Measurements from ENCODE around the gene SLC16A3. TPM values are rescaled to one million over a fixed set of nuclear protein-coding genes. Genes with fewer than 3 reads are reported as not detected.

Gene SLC16A3
- total and polyA plus RNA-seq, 7 experiments from 2014 or later, result 1.4 to 264 (median 15.9) TPM

DNA sequence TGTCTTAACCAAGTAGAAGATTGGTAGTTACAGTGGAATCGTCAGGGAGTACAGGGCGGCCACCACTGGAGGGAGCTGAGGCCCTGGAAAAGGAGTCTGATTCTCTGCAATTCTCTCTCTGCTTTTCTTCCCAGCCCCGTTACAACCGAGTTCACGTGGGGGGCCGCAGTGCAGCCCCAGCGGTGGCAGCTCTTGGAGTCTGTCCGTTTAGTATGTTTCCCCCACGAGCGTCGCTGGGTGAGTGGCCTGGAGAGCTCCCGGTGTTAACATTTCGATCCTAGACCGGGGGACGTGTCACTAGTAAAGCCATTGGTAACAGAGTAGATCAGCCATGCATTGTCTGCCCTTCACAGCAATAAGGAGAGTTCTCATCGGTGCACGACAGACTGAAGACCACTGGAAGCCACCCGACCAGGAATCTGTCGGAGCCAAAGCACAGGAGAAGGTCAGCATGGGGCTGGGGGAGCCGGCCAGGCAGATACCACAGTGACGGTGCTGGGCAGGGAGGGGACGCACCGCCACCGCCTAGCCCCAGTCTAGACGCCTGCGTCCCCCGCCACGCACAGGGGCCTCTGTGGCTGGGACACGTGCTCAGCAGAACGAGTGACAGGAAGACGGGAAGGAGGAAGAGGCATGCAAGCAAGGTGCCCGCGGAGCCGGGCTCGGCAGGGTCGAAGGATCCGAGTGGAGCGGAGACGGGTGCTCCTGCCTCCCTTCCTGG lies 15.7 kb downstream of the SLC16A3 start:
- Mint-ChIP-seq H3K27ac (peak overlapping the region in 8 of 9 donors; percentile 42 to 84 (median 72)), H3K9me3 (peaks cover 0 to 4% (median 0%) of the 10 kb centered on the region in 11 donors), H3K27me3 (no peaks in the 10 kb centered on the region), H3K4me3 (no peak overlapping the region), H3K4me1 (peaks cover 14 to 60% (median 36%) of the 10 kb centered on the region in 7 donors), H3K36me3 (peaks cover 14 to 30% (median 18%) of the 10 kb centered on the region in 5 donors)
- H3K36me3 ChIP-seq (ENCODE audit: control insufficient read depth in 2 of 3, insufficient read depth in 3 of 3, low read length in 3 of 3), result peaks cover 34 to 76% (median 43%) of the 10 kb centered on the region in 3 experiments
- H3K4me1 ChIP-seq (ENCODE audit: control insufficient read depth in 2 of 2, insufficient read depth in 2 of 2, low read length in 2 of 2), result peaks cover 3 to 25% of the 10 kb centered on the region in 2 donors
- H3K4me3 ChIP-seq (ENCODE audit: low read length), result no peak overlapping the region
- H3K27ac ChIP-seq (ENCODE audit: low read depth, low read length), result no peak overlapping the region
- ChIA-PET CTCF (interaction anchor here (0.6 kb wide), 2 partner anchors 51 to 212 kb away, joined by 3 to 4 read pairs; no protein-coding TSS in a partner anchor), POLR2A (interaction anchor here (1.9 kb wide), 1 partner anchor 11 kb away, joined by 5 read pairs; no protein-coding TSS in a partner anchor)
- peak in 2 of 9 donors; percentile 21 to 38 for DNase-seq
- intact Hi-C loops (cut with micrococcal nuclease), result loop anchor here in 1 of 2 donors (2.0 kb wide), 1 partner anchor 76 kb away; no protein-coding TSS in a partner anchor
- no peaks in the 10 kb centered on the region for H3K27me3 ChIP-seq (ENCODE audit: control insufficient read depth in 2 of 2, insufficient read depth in 2 of 2, low read length in 2 of 2)
- H3K9me3 ChIP-seq (ENCODE audit: control insufficient read depth in 2 of 3, low read length in 3 of 3), result no peaks in the 10 kb centered on the region
- no peak for ATAC-seq

DNA sequence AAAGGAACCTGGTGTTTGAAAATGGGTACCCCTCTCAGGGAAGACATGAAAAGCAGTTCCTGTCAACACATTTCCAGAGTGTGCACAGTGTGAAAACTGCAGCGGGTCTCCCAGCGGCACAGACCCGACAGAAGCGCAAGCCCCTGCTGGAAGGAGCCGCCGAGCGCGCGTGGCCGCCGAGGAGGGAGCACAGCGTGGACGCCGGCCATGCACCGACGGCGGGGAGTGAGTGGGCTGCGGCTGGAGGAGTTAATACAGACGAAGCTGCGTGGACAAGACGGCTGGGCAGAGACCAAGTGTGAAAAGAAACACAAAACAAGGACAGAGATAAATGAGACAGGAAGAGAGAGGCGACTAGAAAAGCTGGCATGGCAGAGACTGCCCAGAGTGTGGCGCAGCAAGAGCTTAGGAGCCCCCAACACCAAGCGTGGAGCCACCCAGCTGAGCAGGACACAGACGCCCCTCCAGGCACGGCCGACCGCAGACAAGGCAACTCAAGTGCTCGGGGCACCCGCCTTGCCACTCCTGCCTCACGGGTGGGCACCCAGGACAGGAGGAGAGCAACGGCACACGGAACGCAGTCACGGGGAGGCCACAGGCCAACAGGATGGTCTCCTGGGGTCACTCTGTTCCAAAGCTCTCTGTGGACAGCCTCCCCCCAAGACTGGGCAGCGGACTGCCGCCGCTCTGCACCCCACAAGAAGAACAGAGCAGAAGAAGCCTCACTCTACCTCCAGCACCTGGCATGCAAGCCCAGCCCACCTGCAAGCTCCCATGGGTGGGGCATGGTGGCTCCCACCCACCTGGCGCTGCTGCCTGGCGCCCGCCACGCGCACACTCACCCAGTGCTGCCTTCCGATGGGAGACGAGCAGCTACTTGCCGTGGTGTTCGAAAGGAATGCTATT lies 16.5 kb downstream of the SLC16A3 start:
- POLR2A ChIA-PET, result interaction anchor here (0.6 kb wide), 1 partner anchor 34 kb away, joined by 3 read pairs; no protein-coding TSS in a partner anchor
- Mint-ChIP-seq H3K27ac (peak overlapping the region in 5 of 9 donors; percentile 16 to 53 (median 44)), H3K27me3 (no peaks in the 10 kb centered on the region), H3K9me3 (peaks cover 0 to 5% (median 0%) of the 10 kb centered on the region in 11 donors), H3K36me3 (peaks cover 14 to 30% (median 18%) of the 10 kb centered on the region in 5 donors), H3K4me3 (no peak overlapping the region), H3K4me1 (peaks cover 14 to 52% (median 30%) of the 10 kb centered on the region in 7 donors)
- Histone ChIP-seq H3K27me3 (ENCODE audit: control insufficient read depth in 2 of 2, insufficient read depth in 2 of 2, low read length in 2 of 2) (no peaks in the 10 kb centered on the region), H3K27ac (ENCODE audit: low read depth, low read length) (no peak overlapping the region), H3K4me3 (ENCODE audit: low read length) (no peak overlapping the region), H3K9me3 (ENCODE audit: control insufficient read depth in 2 of 3, low read length in 3 of 3) (no peaks in the 10 kb centered on the region), H3K4me1 (ENCODE audit: control insufficient read depth in 2 of 2, insufficient read depth in 2 of 2, low read length in 2 of 2) (peaks cover 3 to 16% of the 10 kb centered on the region in 2 donors), H3K36me3 (ENCODE audit: control insufficient read depth in 2 of 3, insufficient read depth in 3 of 3, low read length in 3 of 3) (peaks cover 34 to 84% (median 50%) of the 10 kb centered on the region in 3 experiments)
- CTCF ChIA-PET, result interaction anchor here (0.6 kb wide), 2 partner anchors 51 to 369 kb away, joined by 3 to 4 read pairs; no protein-coding TSS in a partner anchor
- DNase-seq, result no peak
- ATAC-seq, result no peak
- intact Hi-C loops (cut with micrococcal nuclease), result loop anchor here in 1 of 2 donors (2.0 kb wide), 1 partner anchor 75 kb away; no protein-coding TSS in a partner anchor

- DNase-seq, result no peak
- H3K4me1 Mint-ChIP-seq, result peaks cover 14 to 46% (median 27%) of the 10 kb centered on the region in 7 donors
- ChIA-PET CTCF (interaction anchor here (0.6 kb wide), 1 partner anchor 369 kb away, joined by 3 read pairs; no protein-coding TSS in a partner anchor), POLR2A (interaction anchor here (0.6 kb wide), 1 partner anchor 34 kb away, joined by 3 read pairs; no protein-coding TSS in a partner anchor)
- H3K27ac Mint-ChIP-seq, result peak overlapping the region in 2 of 9 donors; percentile 41 to 46
- Histone ChIP-seq H3K9me3 (ENCODE audit: control insufficient read depth in 2 of 3, low read length in 3 of 3) (no peaks in the 10 kb centered on the region), H3K27me3 (ENCODE audit: control insufficient read depth in 2 of 2, insufficient read depth in 2 of 2, low read length in 2 of 2) (no peaks in the 10 kb centered on the region), H3K27ac (ENCODE audit: low read depth, low read length) (no peak overlapping the region), H3K36me3 (ENCODE audit: control insufficient read depth in 2 of 3, insufficient read depth in 3 of 3, low read length in 3 of 3) (peaks cover 40 to 90% (median 54%) of the 10 kb centered on the region in 3 experiments), H3K4me1 (ENCODE audit: control insufficient read depth in 2 of 2, insufficient read depth in 2 of 2, low read length in 2 of 2) (peaks cover 3 to 10% of the 10 kb centered on the region in 2 donors), H3K4me3 (ENCODE audit: low read length) (no peak overlapping the region)
- H3K27me3 Mint-ChIP-seq, result no peaks in the 10 kb centered on the region
- ATAC-seq, result no peak
- intact Hi-C loops (cut with micrococcal nuclease), result no loop called here
- peaks cover 0 to 5% (median 0%) of the 10 kb centered on the region in 11 donors for H3K9me3 Mint-ChIP-seq
- H3K36me3 Mint-ChIP-seq, result peaks cover 14 to 35% (median 18%) of the 10 kb centered on the region in 5 donors
- H3K4me3 Mint-ChIP-seq, result no peak overlapping the region
These were observed 17.2 kb downstream of the SLC16A3 start for GRCh38 chr17:82246040-82246364.

DNA sequence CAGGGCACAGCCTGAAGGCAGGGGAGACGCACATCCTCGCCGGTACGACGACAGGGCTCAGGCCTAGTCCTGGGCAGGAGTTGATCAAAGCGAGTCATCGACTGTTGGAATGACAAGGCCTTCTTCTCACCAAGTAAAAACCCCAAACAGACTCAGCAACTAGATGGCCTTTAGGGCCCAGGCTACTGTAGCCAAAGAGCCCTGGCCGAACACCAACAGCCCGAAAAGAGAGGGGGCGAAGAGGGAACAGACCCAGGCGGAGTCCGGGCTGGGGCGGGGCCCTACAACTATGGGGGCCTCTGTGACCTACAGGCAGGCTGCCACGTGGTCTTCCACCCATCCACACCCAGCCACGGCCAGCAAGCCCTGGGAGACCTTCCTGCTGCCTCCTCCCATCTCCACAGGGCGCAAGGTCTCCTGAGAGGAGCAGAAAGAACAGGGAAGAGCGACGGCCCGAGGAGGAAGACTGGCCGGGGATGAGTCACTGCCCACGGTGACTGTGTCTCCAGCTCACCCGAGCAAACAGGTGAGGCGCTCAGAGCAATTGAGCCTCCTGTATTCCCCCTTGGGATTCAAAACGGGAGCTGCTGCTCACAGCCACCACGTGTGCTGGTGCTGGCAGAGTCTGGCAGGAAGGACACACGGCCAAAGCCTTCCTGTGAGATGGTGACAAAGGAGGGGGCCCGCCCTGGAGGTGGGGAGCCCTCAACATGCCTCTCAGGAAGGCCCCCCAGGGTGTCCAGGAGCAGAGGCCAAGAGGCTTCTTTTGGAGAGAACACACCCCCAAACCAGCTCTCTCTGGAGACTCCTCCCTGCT lies 17.7 kb downstream of the SLC16A3 start:
- no peak for ATAC-seq
- Histone ChIP-seq H3K4me1 (ENCODE audit: control insufficient read depth in 2 of 2, insufficient read depth in 2 of 2, low read length in 2 of 2) (peaks cover 3 to 6% of the 10 kb centered on the region in 2 donors), H3K36me3 (ENCODE audit: control insufficient read depth in 2 of 3, insufficient read depth in 3 of 3, low read length in 3 of 3) (peaks cover 46 to 96% (median 60%) of the 10 kb centered on the region in 3 experiments), H3K27me3 (ENCODE audit: control insufficient read depth in 2 of 2, insufficient read depth in 2 of 2, low read length in 2 of 2) (no peaks in the 10 kb centered on the region), H3K27ac (ENCODE audit: low read depth, low read length) (peak overlapping the region; percentile 37), H3K4me3 (ENCODE audit: low read length) (no peak overlapping the region), H3K9me3 (ENCODE audit: control insufficient read depth in 2 of 3, low read length in 3 of 3) (no peaks in the 10 kb centered on the region)
- Mint-ChIP-seq H3K27me3 (no peaks in the 10 kb centered on the region), H3K4me3 (no peak overlapping the region), H3K4me1 (peaks cover 14 to 40% (median 25%) of the 10 kb centered on the region in 7 donors), H3K9me3 (peaks cover 0 to 5% (median 0%) of the 10 kb centered on the region in 11 donors), H3K36me3 (peaks cover 14 to 41% (median 20%) of the 10 kb centered on the region in 5 donors), H3K27ac (peak overlapping the region in 6 of 9 donors; percentile 25 to 71 (median 55))
- intact Hi-C loops (cut with micrococcal nuclease), result no loop called here
- POLR2A ChIA-PET, result interaction anchor here (0.6 kb wide), 1 partner anchor 35 kb away, joined by 3 read pairs; no protein-coding TSS in a partner anchor
- CTCF ChIA-PET, result interaction anchor here (0.7 kb wide), 1 partner anchor 19 kb away, joined by 3 read pairs; no protein-coding TSS in a partner anchor
- DNase-seq, result no peak

DNA sequence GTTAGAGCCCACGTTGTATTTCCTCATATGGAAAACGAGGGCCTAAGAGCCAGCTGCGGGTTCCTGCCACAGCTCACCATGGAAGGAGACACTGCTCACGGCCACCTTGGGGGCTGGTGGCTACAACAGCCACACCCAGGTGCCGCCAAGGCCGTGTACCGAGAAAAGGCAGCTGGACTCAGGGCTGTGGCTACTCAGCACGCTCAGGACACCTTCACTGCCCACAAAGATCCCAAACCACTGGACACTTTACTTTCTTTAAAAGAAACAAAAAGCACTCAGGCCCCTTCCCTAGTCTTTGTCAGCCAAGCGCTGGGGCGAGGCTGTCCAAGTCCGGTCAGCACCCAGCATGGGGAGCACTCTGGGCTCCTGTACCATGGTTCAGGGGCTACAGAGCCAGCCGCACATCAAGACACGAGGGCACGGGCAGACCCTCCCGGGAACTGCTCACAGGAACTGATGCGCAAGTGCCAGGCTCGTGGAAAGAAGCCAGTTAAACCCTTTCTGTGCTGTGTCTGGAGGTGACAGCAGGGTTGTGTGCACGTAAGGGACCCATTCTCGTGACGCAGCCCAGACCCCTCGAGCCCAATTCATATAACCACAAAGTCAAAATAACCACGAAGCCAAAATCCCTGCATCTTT lies 18.5 kb downstream of the SLC16A3 start:
- peak overlapping the region in 1 of 10 donors; percentile 38 for H3K4me3 Mint-ChIP-seq
- H3K36me3 ChIP-seq (ENCODE audit: control insufficient read depth in 2 of 3, insufficient read depth in 3 of 3, low read length in 3 of 3), result peaks cover 52 to 100% (median 66%) of the 10 kb centered on the region in 3 experiments
- peak overlapping the region in 2 of 9 donors; percentile 28 to 71 for H3K27ac Mint-ChIP-seq
- peaks cover 16 to 43% (median 23%) of the 10 kb centered on the region in 5 donors for H3K36me3 Mint-ChIP-seq
- no peaks in the 10 kb centered on the region for H3K9me3 ChIP-seq (ENCODE audit: control insufficient read depth in 2 of 3, low read length in 3 of 3)
- peaks cover 3 to 6% of the 10 kb centered on the region in 2 donors for H3K4me1 ChIP-seq (ENCODE audit: control insufficient read depth in 2 of 2, insufficient read depth in 2 of 2, low read length in 2 of 2)
- intact Hi-C loops (cut with micrococcal nuclease), result no loop called here
- H3K4me1 Mint-ChIP-seq, result peaks cover 14 to 36% (median 25%) of the 10 kb centered on the region in 7 donors
- H3K4me3 ChIP-seq (ENCODE audit: low read length), result no peak overlapping the region
- ChIA-PET POLR2A (no interaction called here), CTCF (interaction anchor here (0.7 kb wide), 1 partner anchor 19 kb away, joined by 3 read pairs; no protein-coding TSS in a partner anchor)
- H3K27ac ChIP-seq (ENCODE audit: low read depth, low read length), result peak overlapping the region; percentile 37
- H3K9me3 Mint-ChIP-seq, result peaks cover 0 to 5% (median 0%) of the 10 kb centered on the region in 11 donors
- H3K27me3 Mint-ChIP-seq, result no peaks in the 10 kb centered on the region
- DNase-seq (no peak), ATAC-seq (no peak)
- H3K27me3 ChIP-seq (ENCODE audit: control insufficient read depth in 2 of 2, insufficient read depth in 2 of 2, low read length in 2 of 2), result no peaks in the 10 kb centered on the region

Data from naive thymus-derived CD4-positive, alpha-beta T cell (primary cell).